Ovary (tissue), 9 donors: ENCODE measurements around the gene SPOCK1. TPM values are rescaled to one million over a fixed set of nuclear protein-coding genes. Genes with fewer than 3 reads are reported as not detected.

Experiments
- DNase-seq, 5 donors: peaks; one replicate each; pipeline ENCODE4 v3.0.0-alpha.2; 2019 to 2020
- H3K27ac ChIP-seq, 2 donors: fragments of 200-600 bp; one replicate each; pipeline versions ENCODE4 v1.5.1 to v1.8.0; 2019 to 2022
- H3K27me3 ChIP-seq: fragments of 200-600 bp; one replicate; pipeline ENCODE4 v1.8.0; 2022
- H3K36me3 ChIP-seq: fragments of 200-600 bp; sonication (generic); one replicate; pipeline ENCODE4 v1.5.1; 2019
- H3K4me1 ChIP-seq: one replicate; pipeline ENCODE4 v1.8.1; 2013; ENCODE audit warnings: mild to moderate bottlenecking, moderate library complexity; ENCODE audit not compliant: insufficient read depth
- H3K4me3 ChIP-seq: fragments of 200-600 bp; sonication (generic); one replicate; pipeline ENCODE4 v1.5.1; 2017
- H3K9me3 ChIP-seq, 2 donors: fragments of 200-600 bp in 1 of 2; sonication (generic) in 1 of 2; one replicate each; pipeline versions ENCODE4 v1.5.1 to v1.8.1; 2013 to 2019; ENCODE audit warnings: mild to moderate bottlenecking in 1 of 2, moderate library complexity in 1 of 2
- EP300 ChIP-seq: sonication (generic); formaldehyde crosslinking; IDR thresholded peaks from one replicate; pipeline ENCODE4 v1.6.1; 2017; ENCODE audit warnings: antibody characterized with exemption
- POLR2A ChIP-seq: fragments of 450-650 bp; IDR thresholded peaks from one replicate; pipeline ENCODE4 v1.6.1; 2017; ENCODE audit warnings: antibody characterized with exemption, mild to moderate bottlenecking, moderate library complexity
- WGBS, 3 donors: extraction: QIAGEN DNeasy Blood & Tissue Kit in 1 of 3; methylation state at CpG; one replicate each; pipeline versions ENCODE4 v1.1.5 to v1.1.7; 2013 to 2017; 5-methylcytosine and 5-hydroxymethylcytosine counted together
- intact Hi-C, 4 donors: fragments of 100-400 bp; cut with DNase I; formaldehyde crosslinking; loops; one replicate each; pipeline versions ENCODE4 v1.11.0 to v1.15.1; 2022 to 2023
- polyA plus RNA-seq, 2 donors: library from polyadenylated mRNA; stranded (reverse); fragments of 200-250 nt in 1 of 2; fragments of 350-450 nt in 1 of 2; fragmentation: Illumina TruSeq in 1 of 2; extraction: RNeasy Lipid Tissue Mini Kit (QIAGEN cat#74804) in 1 of 2; gene quantifications; one replicate each; pipeline ENCODE4 v1.2.3, GENCODE V29; 2013 to 2014
- total RNA-seq, 7 donors: library from RNA; depleted of rRNA in 2 of 7; stranded (reverse); fragments of >200 nt in 2 of 7; fragmentation: NEBNext Ultra II Directional in 3 of 7; extraction: Animal tissue kit (Norgen Biotek cat#: 25700) in 3 of 7; gene quantifications; one replicate each; pipeline versions ENCODE4 v1.1.0 to v1.2.4, GENCODE V29; 2016 to 2023
- TF ChIP-seq, protein P1 (sequence below), 3 donors: fragments of 450-650 bp in 2 of 3; fragments of 200-600 bp in 1 of 3; IDR thresholded peaks; one replicate each; pipeline versions ENCODE4 v1.5.1 to v1.8.0; 2016 to 2022; ENCODE audit warnings: antibody characterized with exemption in 3 of 3, mild to moderate bottlenecking in 1 of 3
- donor health status: DM: no; HTN: no; CAD: no; lungs with moderate emphysema.
- donor health status: DM: no; HTN: no; CAD: no.
- donor health status: Bipolar disorder and iron deficiency.
- donor health status: DM: yes; HTN: yes; CAD: no.
- donor health status: DM: no; HTN: no; CAD: no.
- donor health status: DM: yes; HTN: yes; CAD: no.

SPOCK1 gene
- total and polyA plus RNA-seq, 9 donors, result 1.3 to 42.6 (median 10.8) TPM

DNA sequence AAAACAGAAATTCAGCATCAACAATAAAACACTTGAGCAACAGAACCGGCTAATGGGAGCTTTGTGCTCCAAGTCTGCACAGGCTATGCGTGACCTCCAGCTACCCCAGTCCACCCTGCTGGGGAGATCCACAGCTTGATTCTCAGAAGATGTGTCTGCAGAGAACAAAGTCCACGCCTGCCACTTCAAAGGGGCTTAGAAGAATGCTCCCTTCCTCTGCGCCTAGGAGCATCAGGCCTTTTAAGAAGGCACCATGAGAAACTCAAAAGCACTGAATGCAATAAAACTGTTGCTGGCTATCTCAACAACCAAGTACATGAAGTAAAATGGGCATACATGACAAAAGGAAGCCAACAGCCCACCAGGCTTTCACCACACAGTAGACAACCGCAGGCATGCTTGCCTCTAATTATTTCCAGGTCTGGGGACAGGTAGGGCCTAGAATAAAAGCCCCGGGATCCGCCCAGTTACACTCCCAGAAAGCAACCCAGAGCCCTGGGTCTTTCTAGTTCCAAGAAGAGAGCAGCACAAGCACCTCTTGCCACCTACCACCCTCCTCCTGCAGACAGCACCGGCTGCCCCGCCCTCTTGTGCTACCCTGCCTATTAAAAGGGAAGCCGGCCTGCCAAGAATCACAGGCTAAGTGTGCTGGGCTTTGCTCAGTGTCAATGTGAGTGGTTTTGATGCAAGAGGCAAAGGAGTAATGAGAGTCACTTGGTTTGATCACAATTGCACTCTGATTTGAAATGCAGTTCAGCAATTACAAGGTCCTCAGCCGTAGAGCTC lies 123.2 kb downstream of the SPOCK1 start:
- H3K27ac ChIP-seq, result no peak overlapping the region
- H3K9me3 ChIP-seq, result no peaks in the 10 kb centered on the region
- intact Hi-C loops, result no loop called here
- no peaks in the 10 kb centered on the region for H3K4me1 ChIP-seq
- H3K4me3 ChIP-seq, result no peak overlapping the region
- H3K36me3 ChIP-seq, result no peaks in the 10 kb centered on the region
- 78 to 81% (median 81%) methylated on average over 11 of the region's 11 CpGs for WGBS, 3 donors
- H3K27me3 ChIP-seq, result no peaks in the 10 kb centered on the region
- TF ChIP-seq EP300 (no peak), POLR2A (no peak)
- TF ChIP-seq, protein P1, sequence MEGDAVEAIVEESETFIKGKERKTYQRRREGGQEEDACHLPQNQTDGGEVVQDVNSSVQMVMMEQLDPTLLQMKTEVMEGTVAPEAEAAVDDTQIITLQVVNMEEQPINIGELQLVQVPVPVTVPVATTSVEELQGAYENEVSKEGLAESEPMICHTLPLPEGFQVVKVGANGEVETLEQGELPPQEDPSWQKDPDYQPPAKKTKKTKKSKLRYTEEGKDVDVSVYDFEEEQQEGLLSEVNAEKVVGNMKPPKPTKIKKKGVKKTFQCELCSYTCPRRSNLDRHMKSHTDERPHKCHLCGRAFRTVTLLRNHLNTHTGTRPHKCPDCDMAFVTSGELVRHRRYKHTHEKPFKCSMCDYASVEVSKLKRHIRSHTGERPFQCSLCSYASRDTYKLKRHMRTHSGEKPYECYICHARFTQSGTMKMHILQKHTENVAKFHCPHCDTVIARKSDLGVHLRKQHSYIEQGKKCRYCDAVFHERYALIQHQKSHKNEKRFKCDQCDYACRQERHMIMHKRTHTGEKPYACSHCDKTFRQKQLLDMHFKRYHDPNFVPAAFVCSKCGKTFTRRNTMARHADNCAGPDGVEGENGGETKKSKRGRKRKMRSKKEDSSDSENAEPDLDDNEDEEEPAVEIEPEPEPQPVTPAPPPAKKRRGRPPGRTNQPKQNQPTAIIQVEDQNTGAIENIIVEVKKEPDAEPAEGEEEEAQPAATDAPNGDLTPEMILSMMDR (IDR thresholded peaks at IDR 0.05), result no peak
- no peak for DNase-seq

DNA sequence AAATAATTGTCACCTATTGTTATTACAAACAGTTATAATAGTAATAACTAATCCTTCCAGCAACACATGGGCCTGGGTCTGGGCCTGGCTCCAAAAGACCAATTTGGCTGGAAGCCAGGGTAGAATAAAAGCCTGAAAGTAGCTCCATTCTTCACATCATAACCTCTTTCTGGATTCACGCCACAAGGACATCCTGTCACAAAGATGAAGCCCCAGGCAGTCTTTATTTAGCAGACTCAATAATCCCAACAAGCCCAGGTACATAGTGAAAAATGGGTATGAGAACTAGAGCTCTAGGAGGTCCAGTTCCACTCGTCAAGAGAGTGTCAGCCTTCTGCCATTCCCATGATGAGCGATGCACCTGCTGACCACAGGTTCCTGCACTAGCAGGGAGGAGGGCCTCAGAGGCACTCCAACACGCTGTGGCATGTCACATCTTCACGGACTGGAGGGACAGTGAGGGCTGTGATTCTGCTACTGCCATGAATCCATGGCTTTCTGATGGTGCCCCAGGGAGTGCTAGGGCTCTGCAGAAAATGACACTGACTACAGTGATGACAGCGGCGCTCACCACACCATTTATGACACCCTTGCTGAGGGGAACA lies 124.9 kb downstream of the SPOCK1 start:
- no peak for TF ChIP-seq EP300
- TF ChIP-seq, protein P1 (IDR thresholded peaks at IDR 0.05), result no peak
- no peak for TF ChIP-seq POLR2A
- intact Hi-C loops, result no loop called here
- no peaks in the 10 kb centered on the region for H3K27me3 ChIP-seq
- H3K9me3 ChIP-seq, result no peaks in the 10 kb centered on the region
- DNase-seq, result no peak
- H3K27ac ChIP-seq, result no peak overlapping the region
- no peaks in the 10 kb centered on the region for H3K36me3 ChIP-seq
- no peaks in the 10 kb centered on the region for H3K4me1 ChIP-seq
- 46 to 64% (median 46%) methylated on average over 7 of the region's 7 CpGs for WGBS, 3 donors
- no peak overlapping the region for H3K4me3 ChIP-seq

DNA sequence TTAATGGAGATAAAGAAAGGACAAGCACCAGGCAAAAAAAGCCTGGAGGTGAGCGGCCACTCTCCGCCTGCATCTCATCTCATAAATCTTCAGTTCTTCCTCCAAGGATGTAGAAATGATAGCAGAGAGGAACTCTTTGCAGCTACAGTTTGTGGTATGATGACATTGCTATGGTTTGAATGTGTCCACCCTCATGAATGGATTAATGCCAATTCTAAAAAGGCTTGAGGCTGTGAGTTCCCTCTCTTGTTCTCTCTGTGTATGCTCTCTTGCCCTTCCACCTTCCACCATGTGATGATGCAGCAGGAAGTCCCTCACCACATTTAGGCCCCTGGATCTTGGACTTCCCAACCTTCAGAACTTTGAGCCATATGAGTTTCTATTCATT lies 126.4 kb downstream of the SPOCK1 start:
- no peak for DNase-seq
- H3K36me3 ChIP-seq, result no peaks in the 10 kb centered on the region
- WGBS, 3 donors, result 76 to 82% (median 77%) methylated on average over 2 of the region's 2 CpGs
- intact Hi-C loops, result no loop called here
- no peak overlapping the region for H3K27ac ChIP-seq
- no peak overlapping the region for H3K4me3 ChIP-seq
- no peaks in the 10 kb centered on the region for H3K4me1 ChIP-seq
- H3K27me3 ChIP-seq, result no peaks in the 10 kb centered on the region
- no peaks in the 10 kb centered on the region for H3K9me3 ChIP-seq
- TF ChIP-seq, protein P1 (IDR thresholded peaks at IDR 0.05), result no peak
- TF ChIP-seq POLR2A, result no peak
- no peak for TF ChIP-seq EP300

DNA sequence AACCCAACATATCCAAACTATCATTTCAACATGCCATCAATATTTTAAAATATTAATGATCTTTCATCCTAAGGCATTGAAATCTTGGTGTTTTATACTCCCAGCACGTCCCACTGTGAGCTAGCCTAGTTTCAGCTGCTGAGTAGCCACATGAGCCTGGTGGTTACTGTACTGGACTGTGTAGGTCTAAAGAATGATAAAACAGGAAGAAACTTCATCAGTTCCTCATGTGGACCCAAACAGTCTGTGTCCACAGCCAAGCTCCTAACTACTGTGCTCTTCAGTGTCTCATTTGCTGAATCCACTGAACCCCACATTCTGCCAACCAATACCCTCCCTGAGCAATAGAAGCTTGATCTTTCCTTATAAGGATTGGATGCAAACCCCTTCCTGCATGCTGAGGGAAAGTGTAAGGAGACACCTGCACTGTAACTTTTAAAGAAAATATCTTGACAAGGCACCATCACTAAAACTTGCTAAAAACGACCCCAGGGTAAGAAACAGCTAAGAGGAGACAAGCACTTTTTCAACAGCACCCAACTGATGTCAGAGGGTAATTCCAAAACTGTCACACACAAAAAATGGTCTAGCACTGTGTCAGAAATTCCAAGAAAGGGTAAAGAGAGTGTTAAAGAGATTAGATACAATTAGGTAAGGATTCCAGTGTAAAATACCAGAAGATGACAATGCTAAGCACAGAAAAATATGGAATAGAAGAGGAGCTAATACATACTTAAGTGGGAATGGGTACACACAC lies 126.9 kb downstream of the SPOCK1 start:
- 49 to 68% (median 53%) methylated on average over 2 of the region's 2 CpGs for WGBS, 3 donors
- TF ChIP-seq POLR2A (no peak), EP300 (no peak)
- TF ChIP-seq, protein P1 (IDR thresholded peaks at IDR 0.05), result no peak
- DNase-seq, result no peak
- Histone ChIP-seq H3K4me1 (no peaks in the 10 kb centered on the region), H3K9me3 (no peaks in the 10 kb centered on the region), H3K27ac (no peak overlapping the region), H3K4me3 (no peak overlapping the region), H3K27me3 (no peaks in the 10 kb centered on the region), H3K36me3 (no peaks in the 10 kb centered on the region)
- intact Hi-C loops, result no loop called here
